ENCODE results near the gene ATAD3C. TPM values are rescaled to one million over a fixed set of nuclear protein-coding genes. Genes with fewer than 3 reads are reported as not detected.
"Not testable (repeated sequence)": the region's sequence is repeated elsewhere in the genome, so short reads cannot be mapped to it uniquely, and the experiment has no call there.

Gene ATAD3C
- total RNA-seq, 2 experiments from 2014 or later, result 1.3 to 1.5 TPM

- Mint-ChIP-seq H3K27ac (peak overlapping the region; percentile 63), H3K36me3 (no peaks in the 10 kb centered on the region), H3K27me3 (peaks cover 13% of the 10 kb centered on the region), H3K4me3 (peak overlapping the region; percentile 58), H3K9me3 (no peaks in the 10 kb centered on the region), H3K4me1 (no peaks in the 10 kb centered on the region)
- DNase-seq, result peak; percentile 17
Measured at GRCh38 chr1:1462318-1462966, 13.0 kb downstream of the ATAD3C start.

GRCh38 chr1:1463312-1463711 is 13.8 kb downstream of the ATAD3C start:
- Mint-ChIP-seq H3K27ac (no peak overlapping the region), H3K27me3 (peaks cover 13% of the 10 kb centered on the region), H3K36me3 (no peaks in the 10 kb centered on the region), H3K4me3 (no peak overlapping the region), H3K9me3 (no peaks in the 10 kb centered on the region), H3K4me1 (no peaks in the 10 kb centered on the region)
- DNase-seq, result no peak

GRCh38 chr1:1468196-1468985 is 18.9 kb downstream of the ATAD3C start:
- H3K27me3 Mint-ChIP-seq, H3K9me3 Mint-ChIP-seq, DNase-seq, H3K36me3 Mint-ChIP-seq, H3K27ac Mint-ChIP-seq, H3K4me3 Mint-ChIP-seq: not testable (repeated sequence)
- H3K4me1 Mint-ChIP-seq, result peaks cover 11% of the 10 kb centered on the region

- peaks cover 11% of the 10 kb centered on the region for H3K36me3 Mint-ChIP-seq
- peak overlapping the region; percentile 92 for H3K4me3 Mint-ChIP-seq
- DNase-seq, result peak; percentile 41
Measured at GRCh38 chr1:1470626-1471388, 21.3 kb downstream of the ATAD3C start.

GRCh38 chr1:1471389-1472052 is 22.0 kb downstream of the ATAD3C start, which contains the start of gene ATAD3B:
TSS of gene ATAD3B (plus strand) at chr1:1471765. CDS start at chr1:1471885, 120 bp downstream.
- H3K27ac Mint-ChIP-seq, result peak within 1 kb of the TSS; percentile 92
- H3K36me3 Mint-ChIP-seq, result peaks cover 13% of the 10 kb centered on the region
- peaks cover 17% of the 10 kb centered on the region for H3K4me1 Mint-ChIP-seq
- no peaks in the 10 kb centered on the region for H3K27me3 Mint-ChIP-seq
- no peaks in the 10 kb centered on the region for H3K9me3 Mint-ChIP-seq
- peak within 1 kb of the TSS; percentile 92 for H3K4me3 Mint-ChIP-seq
- peak; percentile 95 for DNase-seq

More at GRCh38 chr1:1470626-1471388, 21.3 kb downstream of the ATAD3C start:
- peaks cover 17% of the 10 kb centered on the region for H3K4me1 Mint-ChIP-seq
- no peaks in the 10 kb centered on the region for H3K27me3 Mint-ChIP-seq
- H3K9me3 Mint-ChIP-seq, result no peaks in the 10 kb centered on the region
- H3K27ac Mint-ChIP-seq, result peak overlapping the region; percentile 92

- Mint-ChIP-seq H3K36me3 (peaks cover 13% of the 10 kb centered on the region), H3K4me1 (peaks cover 17% of the 10 kb centered on the region), H3K4me3 (peak overlapping the region; percentile 86), H3K27ac (peak overlapping the region; percentile 74)
- not testable (repeated sequence) for H3K27me3 Mint-ChIP-seq, H3K9me3 Mint-ChIP-seq
- peak; percentile 39 for DNase-seq
Measured at GRCh38 chr1:1472053-1472876, 22.8 kb downstream of the ATAD3C start.

- H3K36me3 Mint-ChIP-seq, result peaks cover 24% of the 10 kb centered on the region
- not testable (repeated sequence) for H3K27ac Mint-ChIP-seq, H3K9me3 Mint-ChIP-seq, DNase-seq, H3K4me3 Mint-ChIP-seq, H3K27me3 Mint-ChIP-seq, H3K4me1 Mint-ChIP-seq
Measured at GRCh38 chr1:1476011-1476410, 26.5 kb downstream of the ATAD3C start.

GRCh38 chr1:1477206-1477605 is 27.7 kb downstream of the ATAD3C start:
- H3K27ac Mint-ChIP-seq, result no peak overlapping the region

GRCh38 chr1:1479547-1480487 is 30.3 kb downstream of the ATAD3C start:
- Mint-ChIP-seq H3K27me3 (no peaks in the 10 kb centered on the region), H3K27ac (no peak overlapping the region), H3K36me3 (peaks cover 21% of the 10 kb centered on the region), H3K4me3 (no peak overlapping the region), H3K4me1 (no peaks in the 10 kb centered on the region), H3K9me3 (no peaks in the 10 kb centered on the region)
- no peak for DNase-seq

More at GRCh38 chr1:1477206-1477605, 27.7 kb downstream of the ATAD3C start:
- H3K36me3 Mint-ChIP-seq, result peaks cover 28% of the 10 kb centered on the region
- H3K4me3 Mint-ChIP-seq, result no peak overlapping the region
- no peak for DNase-seq
- H3K4me1 Mint-ChIP-seq, result peaks cover 6% of the 10 kb centered on the region
- no peaks in the 10 kb centered on the region for H3K9me3 Mint-ChIP-seq
- no peaks in the 10 kb centered on the region for H3K27me3 Mint-ChIP-seq

- H3K4me3 Mint-ChIP-seq, H3K9me3 Mint-ChIP-seq, H3K4me1 Mint-ChIP-seq: not testable (repeated sequence)
Measured at GRCh38 chr1:1480488-1480867, 31.0 kb downstream of the ATAD3C start.

GRCh38 chr1:1481811-1482210 is 32.3 kb downstream of the ATAD3C start:
- H3K36me3 Mint-ChIP-seq, result peaks cover 19% of the 10 kb centered on the region
- H3K4me1 Mint-ChIP-seq, H3K4me3 Mint-ChIP-seq, DNase-seq, H3K27me3 Mint-ChIP-seq, H3K9me3 Mint-ChIP-seq, H3K27ac Mint-ChIP-seq: not testable (repeated sequence)

More at GRCh38 chr1:1480488-1480867, 31.0 kb downstream of the ATAD3C start:
- not testable (repeated sequence) for H3K27me3 Mint-ChIP-seq, H3K27ac Mint-ChIP-seq, DNase-seq
- peaks cover 21% of the 10 kb centered on the region for H3K36me3 Mint-ChIP-seq

- no peak overlapping the region for H3K27ac Mint-ChIP-seq
- H3K4me3 Mint-ChIP-seq, result no peak overlapping the region
- no peaks in the 10 kb centered on the region for H3K9me3 Mint-ChIP-seq
- no peaks in the 10 kb centered on the region for H3K4me1 Mint-ChIP-seq
- no peak for DNase-seq
- no peaks in the 10 kb centered on the region for H3K27me3 Mint-ChIP-seq
- peaks cover 19% of the 10 kb centered on the region for H3K36me3 Mint-ChIP-seq
Measured at GRCh38 chr1:1482856-1483255, 33.4 kb downstream of the ATAD3C start.

- Mint-ChIP-seq H3K27me3 (no peaks in the 10 kb centered on the region), H3K4me3 (no peak overlapping the region), H3K9me3 (no peaks in the 10 kb centered on the region), H3K27ac (no peak overlapping the region), H3K36me3 (peaks cover 24% of the 10 kb centered on the region), H3K4me1 (no peaks in the 10 kb centered on the region)
- no peak for DNase-seq
Measured at GRCh38 chr1:1483714-1484113, 34.2 kb downstream of the ATAD3C start.
